Liver (tissue), 9 donors: Measurements from ENCODE around the gene PYGO2. TPM values are rescaled to one million over a fixed set of nuclear protein-coding genes. Genes with fewer than 3 reads are reported as not detected.

Source experiments
- DNase-seq: peaks from one replicate; pipeline ENCODE4 v3.0.0-alpha.2; 2017; ENCODE audit warnings: low spot score
- H3K27ac ChIP-seq, 2 donors: one replicate each; pipeline ENCODE4 v1.7.0; 2013; ENCODE audit warnings: inconsistent platforms in 2 of 2, low read length in 2 of 2, control low read depth in 1 of 2, low read depth in 1 of 2, mild to moderate bottlenecking in 1 of 2
- H3K27me3 ChIP-seq, 4 donors: one replicate each; pipeline versions ENCODE4 v1.6.1 to v1.7.0; 2013; ENCODE audit warnings: low read length in 3 of 4, inconsistent platforms in 1 of 4, mild to moderate bottlenecking in 1 of 4, moderate library complexity in 1 of 4; ENCODE audit not compliant: control insufficient read depth in 4 of 4, insufficient read depth in 4 of 4
- H3K36me3 ChIP-seq, 4 donors: one replicate each; pipeline versions ENCODE4 v1.6.1 to v1.7.0; 2013; ENCODE audit warnings: low read length in 3 of 4, mild to moderate bottlenecking in 3 of 4, low read depth in 1 of 4, moderate library complexity in 1 of 4; ENCODE audit not compliant: control insufficient read depth in 4 of 4, insufficient read depth in 3 of 4
- H3K4me1 ChIP-seq, 4 donors: one replicate each; pipeline versions ENCODE4 v1.6.1 to v1.7.0; 2013; ENCODE audit warnings: low read length in 3 of 4, mild to moderate bottlenecking in 3 of 4, moderate library complexity in 1 of 4; ENCODE audit not compliant: control insufficient read depth in 4 of 4, insufficient read depth in 4 of 4
- H3K4me3 ChIP-seq, 3 donors: one replicate each; pipeline versions ENCODE4 v1.6.1 to v1.7.0; 2013; ENCODE audit warnings: low read length in 3 of 3, control low read depth in 1 of 3, low read depth in 1 of 3, mild to moderate bottlenecking in 1 of 3
- H3K9ac ChIP-seq, 2 donors: one replicate each; pipeline ENCODE4 v1.7.0; 2013; ENCODE audit warnings: low read length in 2 of 2, mild to moderate bottlenecking in 2 of 2, moderate library complexity in 2 of 2, control low read depth in 1 of 2, low read depth in 1 of 2
- H3K9me3 ChIP-seq, 4 donors: one replicate each; pipeline versions ENCODE4 v1.6.1 to v1.7.0; 2013; ENCODE audit warnings: low read length in 3 of 4; ENCODE audit not compliant: control insufficient read depth in 4 of 4
- EGR1 ChIP-seq, 2 donors: IDR thresholded peaks; 2 replicates each; pipeline ENCODE4 v1.6.1; 2016 to 2018; ENCODE audit warnings: antibody characterized with exemption in 2 of 2, low read depth in 2 of 2
- FOXA1 ChIP-seq: IDR thresholded peaks from 2 replicates; pipeline ENCODE4 v1.6.1; 2016; ENCODE audit warnings: antibody characterized with exemption
- FOXA2 ChIP-seq: IDR thresholded peaks from 2 replicates; pipeline ENCODE4 v1.6.1; 2016; ENCODE audit warnings: antibody characterized with exemption
- GABPA ChIP-seq, 2 donors: IDR thresholded peaks in 1 of 2; conservative IDR thresholded peaks in 1 of 2; 2 replicates each; pipeline ENCODE4 v1.6.1; 2016; ENCODE audit warnings: antibody characterized with exemption in 2 of 2, mild to moderate bottlenecking in 1 of 2, moderate library complexity in 1 of 2
- HNF4A ChIP-seq, 2 donors: conservative IDR thresholded peaks; 2 replicates each; pipeline ENCODE4 v1.6.1; 2016; ENCODE audit warnings: antibody characterized with exemption in 2 of 2, mild to moderate bottlenecking in 2 of 2
- JUND ChIP-seq, 2 donors: IDR thresholded peaks; 2 replicates each; pipeline ENCODE4 v1.6.1; 2016; ENCODE audit warnings: antibody characterized with exemption in 2 of 2
- NR2F2 ChIP-seq: IDR thresholded peaks from 2 replicates; pipeline ENCODE4 v1.6.1; 2016; ENCODE audit warnings: antibody characterized with exemption
- RAD21 ChIP-seq, 2 donors: IDR thresholded peaks; 2 replicates each; pipeline ENCODE4 v1.6.1; 2016; ENCODE audit warnings: antibody characterized with exemption in 2 of 2, mild to moderate bottlenecking in 2 of 2
- RXRA ChIP-seq, 2 donors: IDR thresholded peaks; 2 replicates each; pipeline ENCODE4 v1.6.1; 2017 to 2018; ENCODE audit warnings: antibody characterized with exemption in 2 of 2, mild to moderate bottlenecking in 1 of 2
- SP1 ChIP-seq: IDR thresholded peaks from 2 replicates; pipeline ENCODE4 v1.6.1; 2018; ENCODE audit warnings: antibody characterized with exemption, mild to moderate bottlenecking
- TAF1 ChIP-seq: conservative IDR thresholded peaks from 2 replicates; pipeline ENCODE4 v1.6.1; 2016; ENCODE audit warnings: antibody characterized with exemption, mild to moderate bottlenecking
- YY1 ChIP-seq: IDR thresholded peaks from 2 replicates; pipeline ENCODE4 v1.6.1; 2016; ENCODE audit warnings: antibody characterized with exemption, mild to moderate bottlenecking
- WGBS: extraction: QIAGEN DNeasy Blood & Tissue Kit; methylation state at CpG from one replicate; pipeline ENCODE4 v1.1.7; 2013; 5-methylcytosine and 5-hydroxymethylcytosine counted together
- polyA plus RNA-seq, 2 donors: library from polyadenylated mRNA; stranded (reverse) in 1 of 2; unstranded in 1 of 2; fragments of 200-250 nt in 1 of 2; fragments of >200 nt in 1 of 2; fragmentation: Nextera tagmentation in 1 of 2; extraction: Ambion mirVana in 1 of 2; gene quantifications; one replicate each; pipeline versions ENCODE4 v1.2.1 to v1.2.3, GENCODE V29; 2013 to 2015
- total RNA-seq, 2 donors: library from RNA; depleted of rRNA; stranded (reverse); fragments of >200 nt; gene quantifications; one replicate each; pipeline ENCODE4 v1.2.3, GENCODE V29; 2014
- TF ChIP-seq, protein P1 (sequence below): fragments of 150-350 bp; IDR thresholded peaks from 2 replicates; pipeline ENCODE4 v1.5.1; 2017; ENCODE audit warnings: improper control_type of control experiment, low read depth, low read length; ENCODE audit not compliant: missing input control
- TF ChIP-seq, protein P2 (sequence below): IDR thresholded peaks from 2 replicates; pipeline ENCODE4 v1.6.1; 2016; ENCODE audit warnings: antibody characterized with exemption
- TF ChIP-seq, protein P3 (sequence below): IDR thresholded peaks from 2 replicates; pipeline ENCODE4 v1.6.1; 2016; ENCODE audit warnings: antibody characterized with exemption
- TF ChIP-seq, protein P4 (sequence below): IDR thresholded peaks from 2 replicates; pipeline ENCODE4 v1.6.1; 2016; ENCODE audit warnings: antibody characterized with exemption
- donor health status: healthy.
- donor health status: healthy.
- donor health status: healthy.
- donor health status: healthy.
- donor health status: healthy.

The PYGO2 gene
- total and polyA plus RNA-seq, 4 donors: 5.0 to 8.2 (median 7.0) TPM

DNA sequence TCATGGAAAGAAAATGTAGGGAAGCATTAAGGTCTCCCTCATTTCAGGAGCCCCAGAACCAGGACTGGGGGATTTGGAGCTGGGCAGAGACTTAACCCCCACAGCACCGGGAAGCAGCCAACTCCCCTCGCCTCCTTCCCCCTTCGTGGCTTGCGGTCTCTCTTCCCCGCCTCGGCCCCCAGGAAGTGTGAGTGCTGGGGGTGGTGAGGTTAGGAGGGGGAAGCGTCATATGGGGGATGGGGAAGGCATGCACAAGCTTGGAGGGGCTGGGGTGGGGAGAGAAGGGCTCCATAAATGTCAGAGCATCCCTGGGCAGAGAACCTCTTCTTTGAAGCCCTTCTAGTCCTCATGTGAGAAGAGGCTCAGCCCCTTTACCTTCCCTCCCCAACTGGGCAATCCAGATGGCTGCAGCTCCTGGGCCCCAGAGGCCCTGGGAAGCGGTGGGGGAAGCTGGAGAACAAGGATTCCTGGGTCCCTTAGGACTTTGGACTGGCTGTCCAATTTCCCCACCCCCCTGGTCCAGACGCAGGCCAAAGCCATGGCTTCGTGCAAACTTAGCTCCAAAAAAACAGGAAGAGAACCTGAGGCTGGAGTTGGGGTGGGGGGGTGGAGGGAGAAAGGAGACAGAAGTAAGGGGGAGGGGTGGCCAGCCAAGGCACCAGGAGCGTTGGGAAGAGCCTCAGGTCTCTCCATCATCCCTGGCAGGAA, 48.8 kb upstream of the PYGO2 start:
- H3K4me3 ChIP-seq: no peak overlapping the region

DNA sequence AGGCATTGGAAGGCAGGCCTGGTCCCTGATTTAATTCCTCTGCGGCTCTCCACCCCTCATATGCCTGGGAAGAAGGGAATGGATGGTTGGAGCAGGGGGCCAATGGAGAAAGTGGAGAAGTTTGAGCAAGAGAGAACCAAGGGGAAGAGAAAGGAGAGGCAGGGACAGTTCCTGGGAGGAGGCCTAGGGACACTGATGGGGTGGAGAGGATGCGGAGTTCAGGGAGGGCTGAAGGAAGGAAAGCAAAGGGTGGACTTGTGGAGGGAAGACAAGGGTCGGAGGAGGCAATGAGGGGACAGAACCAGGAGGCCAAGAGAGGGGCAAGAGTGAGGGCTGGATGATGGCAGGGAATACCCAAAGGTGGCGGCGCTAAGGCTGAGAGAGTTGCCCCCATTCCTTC, 48.2 kb upstream of the PYGO2 start:
- no peak overlapping the region for H3K9ac ChIP-seq
- no peak overlapping the region for H3K4me3 ChIP-seq
- no peak for DNase-seq

More for the DNA sequence above, 48.8 kb upstream of the PYGO2 start:
- TF ChIP-seq, protein P1, sequence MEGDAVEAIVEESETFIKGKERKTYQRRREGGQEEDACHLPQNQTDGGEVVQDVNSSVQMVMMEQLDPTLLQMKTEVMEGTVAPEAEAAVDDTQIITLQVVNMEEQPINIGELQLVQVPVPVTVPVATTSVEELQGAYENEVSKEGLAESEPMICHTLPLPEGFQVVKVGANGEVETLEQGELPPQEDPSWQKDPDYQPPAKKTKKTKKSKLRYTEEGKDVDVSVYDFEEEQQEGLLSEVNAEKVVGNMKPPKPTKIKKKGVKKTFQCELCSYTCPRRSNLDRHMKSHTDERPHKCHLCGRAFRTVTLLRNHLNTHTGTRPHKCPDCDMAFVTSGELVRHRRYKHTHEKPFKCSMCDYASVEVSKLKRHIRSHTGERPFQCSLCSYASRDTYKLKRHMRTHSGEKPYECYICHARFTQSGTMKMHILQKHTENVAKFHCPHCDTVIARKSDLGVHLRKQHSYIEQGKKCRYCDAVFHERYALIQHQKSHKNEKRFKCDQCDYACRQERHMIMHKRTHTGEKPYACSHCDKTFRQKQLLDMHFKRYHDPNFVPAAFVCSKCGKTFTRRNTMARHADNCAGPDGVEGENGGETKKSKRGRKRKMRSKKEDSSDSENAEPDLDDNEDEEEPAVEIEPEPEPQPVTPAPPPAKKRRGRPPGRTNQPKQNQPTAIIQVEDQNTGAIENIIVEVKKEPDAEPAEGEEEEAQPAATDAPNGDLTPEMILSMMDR: no peak
- no peak for TF ChIP-seq YY1
- TF ChIP-seq SP1: no peak
- no peak for TF ChIP-seq NR2F2
- TF ChIP-seq RXRA (IDR thresholded peaks at IDR 0.05): no peak
- no peak for TF ChIP-seq TAF1
- peak in 1 of 2 donors; percentile 35 for TF ChIP-seq HNF4A (conservative IDR thresholded peaks at IDR 0.05)
- no peak for TF ChIP-seq FOXA2
- H3K9me3 ChIP-seq: no peaks in the 10 kb centered on the region
- DNase-seq: no peak
- 64% methylated on average over 11 of the region's 11 CpGs for WGBS
- no peaks in the 10 kb centered on the region for H3K27me3 ChIP-seq
- H3K27ac ChIP-seq: peak overlapping the region in 1 of 2 donors; percentile 29
- H3K9ac ChIP-seq: no peak overlapping the region
- peaks cover 0 to 13% (median 6%) of the 10 kb centered on the region in 4 donors for H3K36me3 ChIP-seq
- peaks cover 61 to 92% (median 77%) of the 10 kb centered on the region in 4 donors for H3K4me1 ChIP-seq

More for the DNA sequence above, 48.2 kb upstream of the PYGO2 start:
- no peak for TF ChIP-seq NR2F2
- TF ChIP-seq FOXA1: no peak
- no peak for TF ChIP-seq TAF1
- TF ChIP-seq HNF4A (conservative IDR thresholded peaks at IDR 0.05): no peak
- no peak for TF ChIP-seq SP1
- TF ChIP-seq RAD21 (IDR thresholded peaks at IDR 0.05): no peak
- TF ChIP-seq, protein P2, sequence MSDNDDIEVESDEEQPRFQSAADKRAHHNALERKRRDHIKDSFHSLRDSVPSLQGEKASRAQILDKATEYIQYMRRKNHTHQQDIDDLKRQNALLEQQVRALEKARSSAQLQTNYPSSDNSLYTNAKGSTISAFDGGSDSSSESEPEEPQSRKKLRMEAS: no peak
- TF ChIP-seq, protein P1: no peak
- no peak for TF ChIP-seq JUND (IDR thresholded peaks at IDR 0.05)
- no peak for TF ChIP-seq FOXA2
- TF ChIP-seq, protein P3, sequence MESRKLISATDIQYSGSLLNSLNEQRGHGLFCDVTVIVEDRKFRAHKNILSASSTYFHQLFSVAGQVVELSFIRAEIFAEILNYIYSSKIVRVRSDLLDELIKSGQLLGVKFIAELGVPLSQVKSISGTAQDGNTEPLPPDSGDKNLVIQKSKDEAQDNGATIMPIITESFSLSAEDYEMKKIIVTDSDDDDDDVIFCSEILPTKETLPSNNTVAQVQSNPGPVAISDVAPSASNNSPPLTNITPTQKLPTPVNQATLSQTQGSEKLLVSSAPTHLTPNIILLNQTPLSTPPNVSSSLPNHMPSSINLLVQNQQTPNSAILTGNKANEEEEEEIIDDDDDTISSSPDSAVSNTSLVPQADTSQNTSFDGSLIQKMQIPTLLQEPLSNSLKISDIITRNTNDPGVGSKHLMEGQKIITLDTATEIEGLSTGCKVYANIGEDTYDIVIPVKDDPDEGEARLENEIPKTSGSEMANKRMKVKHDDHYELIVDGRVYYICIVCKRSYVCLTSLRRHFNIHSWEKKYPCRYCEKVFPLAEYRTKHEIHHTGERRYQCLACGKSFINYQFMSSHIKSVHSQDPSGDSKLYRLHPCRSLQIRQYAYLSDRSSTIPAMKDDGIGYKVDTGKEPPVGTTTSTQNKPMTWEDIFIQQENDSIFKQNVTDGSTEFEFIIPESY: no peak
- no peak for TF ChIP-seq GABPA (IDR thresholded peaks at IDR 0.05 in 1 of 2, conservative IDR thresholded peaks at IDR 0.05 in 1 of 2)
- TF ChIP-seq RXRA (IDR thresholded peaks at IDR 0.05): no peak
- TF ChIP-seq EGR1 (IDR thresholded peaks at IDR 0.05; ENCODE audit: low read depth in 2 of 2): no peak
- TF ChIP-seq, protein P4, sequence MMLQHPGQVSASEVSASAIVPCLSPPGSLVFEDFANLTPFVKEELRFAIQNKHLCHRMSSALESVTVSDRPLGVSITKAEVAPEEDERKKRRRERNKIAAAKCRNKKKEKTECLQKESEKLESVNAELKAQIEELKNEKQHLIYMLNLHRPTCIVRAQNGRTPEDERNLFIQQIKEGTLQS: no peak
- peak overlapping the region; percentile 11 to 29 for H3K27ac ChIP-seq
- H3K36me3 ChIP-seq: peaks cover 0 to 9% (median 5%) of the 10 kb centered on the region in 4 donors
- H3K4me1 ChIP-seq: peaks cover 64 to 93% (median 82%) of the 10 kb centered on the region in 4 donors
- 95% methylated on average over 5 of the region's 5 CpGs for WGBS
- H3K9me3 ChIP-seq: no peaks in the 10 kb centered on the region
- H3K27me3 ChIP-seq: no peaks in the 10 kb centered on the region
